Breast epithelium (tissue), 3 donors: ENCODE data around the gene PXDN.

Source experiments
- CTCF ChIP-seq, 3 donors: fragments of 450-650 bp; IDR thresholded peaks; one replicate each; pipeline ENCODE4 v1.5.1; 2016 to 2017; ENCODE audit warnings: antibody characterized with exemption in 3 of 3, mild to moderate bottlenecking in 3 of 3, moderate library complexity in 3 of 3
- POLR2A ChIP-seq: fragments of 450-650 bp; IDR thresholded peaks from one replicate; pipeline ENCODE4 v1.6.1; 2016; ENCODE audit warnings: antibody characterized with exemption, mild to moderate bottlenecking, moderate library complexity
- POLR2AphosphoS5 ChIP-seq, 3 donors: sonication (generic); formaldehyde crosslinking; IDR thresholded peaks; one replicate each; pipeline ENCODE4 v1.6.1; 2017; ENCODE audit warnings: antibody characterized with exemption in 3 of 3

GRCh38 chr2:1777781-1778180 is 33.5 kb upstream of the PXDN start:
- no peak for TF ChIP-seq POLR2AphosphoS5 (IDR thresholded peaks at IDR 0.05)
- TF ChIP-seq CTCF (IDR thresholded peaks at IDR 0.05): no peak
- TF ChIP-seq POLR2A: no peak
